ENCODE results near the gene DNAAF8. TPM values are rescaled to one million over a fixed set of nuclear protein-coding genes. Genes with fewer than 3 reads are reported as not detected.

Gene DNAAF8
- total RNA-seq, 1 experiment from 2014 or later, result 0.39 TPM

- Histone ChIP-seq H3K18ac (ENCODE audit: insufficient read length, low read depth, low read length) (no peak overlapping the region), H3K4me2 (ENCODE audit: insufficient read depth, insufficient read length, low read length) (no peak overlapping the region), H2AFZ (ENCODE audit: low read length) (no peak overlapping the region), H2BK120ac (ENCODE audit: low read depth, low read length, poor library complexity, severe bottlenecking) (no peak overlapping the region), H3K4me1 (ENCODE audit: insufficient read depth, low read length) (no peaks in the 10 kb centered on the region), H3K23ac (ENCODE audit: insufficient read length, low read depth, low read length) (no peak overlapping the region), H2BK12ac (ENCODE audit: insufficient read length, low read depth, low read length) (no peak overlapping the region), H3K56ac (ENCODE audit: insufficient read length, low read depth, low read length) (no peak overlapping the region), H2BK5ac (ENCODE audit: insufficient read length, low read length) (no peak overlapping the region), H3K14ac (ENCODE audit: insufficient read depth, low read length) (no peak overlapping the region), H3K9ac (ENCODE audit: extremely low read depth, insufficient read length, low read length) (no peak overlapping the region), H3K9me3 (ENCODE audit: control insufficient read depth, low read depth, low read length) (no peaks in the 10 kb centered on the region), H4K91ac (ENCODE audit: insufficient read length, low read depth, low read length) (no peak overlapping the region), H3K79me1 (ENCODE audit: insufficient read depth, low read depth, low read length, poor library complexity, severe bottlenecking) (no peaks in the 10 kb centered on the region), H4K20me1 (ENCODE audit: control insufficient read depth, insufficient read depth, insufficient read length) (no peaks in the 10 kb centered on the region), H3T11ph (ENCODE audit: low read length) (no peak overlapping the region), H3K27me3 (ENCODE audit: insufficient read depth, low read length) (no peaks in the 10 kb centered on the region), H3K23me2 (ENCODE audit: insufficient read length, low read depth, low read length, poor library complexity, severe bottlenecking) (peaks cover 3% of the 10 kb centered on the region), H2BK15ac (ENCODE audit: low read depth, low read length) (no peak overlapping the region), H3K27ac (ENCODE audit: insufficient read length, low read depth, low read length) (no peak overlapping the region), H4K8ac (replicated peaks; ENCODE audit: insufficient read length, low read depth, low read length) (no peak overlapping the region), H2BK20ac (ENCODE audit: low read depth, low read length, poor library complexity, severe bottlenecking) (no peak overlapping the region), H3K79me2 (ENCODE audit: insufficient read depth, low read length) (no peaks in the 10 kb centered on the region), H4K5ac (ENCODE audit: insufficient read length, low read depth, low read length) (no peak overlapping the region), H3K4ac (ENCODE audit: low read depth, low read length) (no peak overlapping the region), H2AK5ac (ENCODE audit: insufficient read length, low read length) (no peak overlapping the region)
- Mint-ChIP-seq H3K36me3 (ENCODE audit: insufficient read depth in 1 of 3, low read depth in 3 of 3) (peaks cover 1 to 30% (median 29%) of the 10 kb centered on the region in 3 experiments; a peak in 6 of 7 replicates), H3K4me1 (peaks cover 2 to 3% of the 10 kb centered on the region in 2 experiments; a peak in 2 of 4 replicates), H3K27me3 (ENCODE audit: low read depth) (peaks cover 2% of the 10 kb centered on the region; the same call in 1 of the 2 replicates), H3K27ac (peak overlapping the region in 1 of 3 experiments; percentile 76; a peak in 2 of 7 replicates), H3K9me3 (no peaks in the 10 kb centered on the region), H3K4me3 (no peak overlapping the region)
- no CpG with 5 or more reads among the region's 39 CpGs for WGBS (ENCODE audit: extremely low coverage, insufficient read length, low lambda C conversion rate)
- TF ChIP-seq CTCF (conservative IDR thresholded peaks at IDR 0.05), result no peak
- no peak for DNase-seq
Observed at GRCh38 chr16:4687946-4688673, 46.2 kb upstream of the DNAAF8 start.
